Gastroesophageal sphincter (tissue), 4 donors: Measurements from ENCODE around the gene ANAPC2. TPM values are rescaled to one million over a fixed set of nuclear protein-coding genes. Genes with fewer than 3 reads are reported as not detected.

Experiments
- ATAC-seq: fragments of 150-250 bp; one replicate; pipeline ENCODE4 v1.9.1; 2016; ENCODE audit warnings: mild to moderate bottlenecking, moderate library complexity
- H3K27ac ChIP-seq, 4 donors: fragments of 200-600 bp; sonication (generic) in 3 of 4; 1 replicate in 3 of 4; 2 replicates in 1 of 4; pipeline ENCODE4 v1.5.1; 2016 to 2019
- H3K27me3 ChIP-seq: fragments of 200-600 bp; sonication (generic); one replicate; pipeline ENCODE4 v1.5.1; 2019
- H3K36me3 ChIP-seq, 2 donors: fragments of 200-600 bp; sonication (generic); one replicate each; pipeline ENCODE4 v1.5.1; 2019; ENCODE audit warnings: control low read depth in 1 of 2
- H3K4me1 ChIP-seq, 3 donors: fragments of 200-600 bp; sonication (generic); 1 replicate in 2 of 3; 2 replicates in 1 of 3; pipeline ENCODE4 v1.5.1; 2016 to 2019; ENCODE audit warnings: control low read depth in 2 of 3
- H3K4me3 ChIP-seq, 2 donors: fragments of 200-600 bp; sonication (generic); one replicate each; pipeline ENCODE4 v1.5.1; 2019; ENCODE audit warnings: mild to moderate bottlenecking in 1 of 2, moderate library complexity in 1 of 2
- H3K9me3 ChIP-seq, 3 donors: fragments of 200-600 bp; sonication (generic); one replicate each; pipeline ENCODE4 v1.5.1; 2017 to 2019; ENCODE audit warnings: control low read depth in 2 of 3
- EP300 ChIP-seq: sonication (generic); formaldehyde crosslinking; IDR thresholded peaks from one replicate; pipeline ENCODE4 v1.6.1; 2017; ENCODE audit warnings: antibody characterized with exemption, mild to moderate bottlenecking
- POLR2A ChIP-seq, 2 donors: fragments of 450-650 bp; IDR thresholded peaks; one replicate each; pipeline ENCODE4 v1.6.1; 2017; ENCODE audit warnings: antibody characterized with exemption in 2 of 2, mild to moderate bottlenecking in 2 of 2, moderate library complexity in 1 of 2
- POLR2AphosphoS5 ChIP-seq: sonication (generic); formaldehyde crosslinking; IDR thresholded peaks from one replicate; pipeline ENCODE4 v1.6.1; 2017; ENCODE audit warnings: antibody characterized with exemption
- WGBS, 2 donors: methylation state at CpG; one replicate each; pipeline ENCODE4 v1.1.5; 2018; ENCODE audit warnings: low coverage in 1 of 2; 5-methylcytosine and 5-hydroxymethylcytosine counted together
- total RNA-seq, 4 donors: library from RNA; depleted of rRNA; stranded (reverse); fragments of >200 nt; gene quantifications; one replicate each; pipeline ENCODE4 v1.1.0, GENCODE V29; 2016
- TF ChIP-seq, protein P1 (sequence below), 4 experiments: fragments of 200-600 bp in 2 of 4; fragments of 450-650 bp in 2 of 4; sonication (generic) in 1 of 4; IDR thresholded peaks; one replicate each; pipeline ENCODE4 v1.5.1; 2017 to 2019; ENCODE audit warnings: antibody characterized with exemption in 4 of 4, mild to moderate bottlenecking in 2 of 4, moderate library complexity in 2 of 4

ANAPC2 gene
- total RNA-seq, 4 donors from 2014 or later: 11.9 to 32.1 (median 23.7) TPM

DNA sequence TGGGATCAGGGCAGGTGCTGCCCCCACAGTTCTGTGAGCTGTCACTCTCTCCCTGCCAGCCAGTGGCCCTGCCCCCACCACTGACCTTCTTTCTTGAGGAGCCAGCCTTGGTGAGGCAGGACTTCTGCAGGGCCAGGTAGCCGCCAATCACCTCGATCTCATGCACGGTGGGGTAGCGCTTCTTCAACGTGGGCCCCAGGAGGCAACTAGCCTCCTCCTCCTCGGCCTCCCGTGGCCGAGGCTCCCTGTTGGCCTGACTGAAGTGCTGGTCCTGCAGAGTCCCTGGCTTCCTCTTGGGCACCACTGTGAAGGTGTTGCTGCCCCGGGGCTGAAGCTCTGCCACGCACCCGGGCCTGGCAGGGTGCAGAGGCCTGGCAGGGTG, 10.5 kb upstream of the ANAPC2 start:
- no peak for ATAC-seq
- Histone ChIP-seq H3K4me3 (peak overlapping the region in 1 of 2 donors; percentile 68), H3K4me1 (peaks cover 0 to 86% (median 32%) of the 10 kb centered on the region in 3 donors), H3K36me3 (no peaks in the 10 kb centered on the region), H3K27me3 (no peaks in the 10 kb centered on the region), H3K27ac (no peak overlapping the region), H3K9me3 (no peaks in the 10 kb centered on the region)
- TF ChIP-seq, protein P1, sequence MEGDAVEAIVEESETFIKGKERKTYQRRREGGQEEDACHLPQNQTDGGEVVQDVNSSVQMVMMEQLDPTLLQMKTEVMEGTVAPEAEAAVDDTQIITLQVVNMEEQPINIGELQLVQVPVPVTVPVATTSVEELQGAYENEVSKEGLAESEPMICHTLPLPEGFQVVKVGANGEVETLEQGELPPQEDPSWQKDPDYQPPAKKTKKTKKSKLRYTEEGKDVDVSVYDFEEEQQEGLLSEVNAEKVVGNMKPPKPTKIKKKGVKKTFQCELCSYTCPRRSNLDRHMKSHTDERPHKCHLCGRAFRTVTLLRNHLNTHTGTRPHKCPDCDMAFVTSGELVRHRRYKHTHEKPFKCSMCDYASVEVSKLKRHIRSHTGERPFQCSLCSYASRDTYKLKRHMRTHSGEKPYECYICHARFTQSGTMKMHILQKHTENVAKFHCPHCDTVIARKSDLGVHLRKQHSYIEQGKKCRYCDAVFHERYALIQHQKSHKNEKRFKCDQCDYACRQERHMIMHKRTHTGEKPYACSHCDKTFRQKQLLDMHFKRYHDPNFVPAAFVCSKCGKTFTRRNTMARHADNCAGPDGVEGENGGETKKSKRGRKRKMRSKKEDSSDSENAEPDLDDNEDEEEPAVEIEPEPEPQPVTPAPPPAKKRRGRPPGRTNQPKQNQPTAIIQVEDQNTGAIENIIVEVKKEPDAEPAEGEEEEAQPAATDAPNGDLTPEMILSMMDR (IDR thresholded peaks at IDR 0.05): no peak
- TF ChIP-seq POLR2A (IDR thresholded peaks at IDR 0.05) (no peak), EP300 (no peak), POLR2AphosphoS5 (no peak)
- 73% methylated on average over 3 of the region's 11 CpGs; no CpG with 5 or more reads in 1 of the 2 donors for WGBS, 2 donors

DNA sequence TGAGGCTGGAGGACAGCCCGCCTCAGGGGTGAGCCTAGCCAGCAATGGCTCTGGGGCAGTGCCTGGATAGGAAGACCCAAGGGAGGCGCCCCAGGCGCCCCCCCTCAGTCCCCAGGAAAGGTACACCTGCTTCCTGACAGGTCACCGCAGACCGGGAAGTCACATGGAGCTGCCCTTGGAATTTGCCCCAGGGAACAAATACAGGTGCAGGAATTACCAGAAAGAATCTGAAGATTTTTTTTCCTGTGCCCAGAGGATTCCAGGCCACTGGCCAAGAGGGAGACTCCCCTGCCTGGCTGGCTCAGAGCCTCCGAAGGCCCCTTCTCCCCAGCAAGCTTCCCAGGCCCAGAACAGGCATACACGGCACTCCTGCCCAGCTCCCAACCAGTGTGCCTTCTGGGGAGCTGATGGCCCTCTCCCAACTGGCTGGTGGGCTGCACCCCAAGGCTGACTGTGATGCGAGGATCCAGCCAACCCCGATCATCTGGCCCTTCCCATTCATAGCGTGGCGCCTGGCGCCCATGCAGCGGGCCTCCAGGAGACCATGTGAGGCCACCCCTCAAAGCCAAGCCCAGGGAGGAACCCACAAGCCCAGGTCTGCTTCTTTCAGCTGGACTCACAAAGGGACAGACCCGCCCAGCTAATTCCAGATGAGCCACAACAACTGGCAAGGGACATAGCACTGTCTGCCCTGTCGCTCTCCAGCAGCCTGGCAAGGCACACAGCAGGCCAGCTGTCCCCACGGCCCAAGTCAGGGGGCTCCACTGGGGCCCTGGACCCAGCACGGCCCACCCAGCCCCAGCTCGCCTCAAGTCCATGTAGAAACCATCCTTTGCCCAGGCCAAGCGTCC, 9.9 kb upstream of the ANAPC2 start:
- no peak overlapping the region for H3K27ac ChIP-seq
- H3K9me3 ChIP-seq: no peaks in the 10 kb centered on the region
- peaks cover 0 to 82% (median 26%) of the 10 kb centered on the region in 3 donors for H3K4me1 ChIP-seq
- H3K36me3 ChIP-seq: no peaks in the 10 kb centered on the region
- no peak for ATAC-seq
- no peak overlapping the region for H3K4me3 ChIP-seq
- no peaks in the 10 kb centered on the region for H3K27me3 ChIP-seq
- WGBS, 2 donors: 100% methylated on average over 2 of the region's 19 CpGs; no CpG with 5 or more reads in 1 of the 2 donors
- no peak for TF ChIP-seq POLR2A (IDR thresholded peaks at IDR 0.05)
- TF ChIP-seq EP300: no peak
- TF ChIP-seq POLR2AphosphoS5: no peak
- TF ChIP-seq, protein P1 (IDR thresholded peaks at IDR 0.05): no peak

DNA sequence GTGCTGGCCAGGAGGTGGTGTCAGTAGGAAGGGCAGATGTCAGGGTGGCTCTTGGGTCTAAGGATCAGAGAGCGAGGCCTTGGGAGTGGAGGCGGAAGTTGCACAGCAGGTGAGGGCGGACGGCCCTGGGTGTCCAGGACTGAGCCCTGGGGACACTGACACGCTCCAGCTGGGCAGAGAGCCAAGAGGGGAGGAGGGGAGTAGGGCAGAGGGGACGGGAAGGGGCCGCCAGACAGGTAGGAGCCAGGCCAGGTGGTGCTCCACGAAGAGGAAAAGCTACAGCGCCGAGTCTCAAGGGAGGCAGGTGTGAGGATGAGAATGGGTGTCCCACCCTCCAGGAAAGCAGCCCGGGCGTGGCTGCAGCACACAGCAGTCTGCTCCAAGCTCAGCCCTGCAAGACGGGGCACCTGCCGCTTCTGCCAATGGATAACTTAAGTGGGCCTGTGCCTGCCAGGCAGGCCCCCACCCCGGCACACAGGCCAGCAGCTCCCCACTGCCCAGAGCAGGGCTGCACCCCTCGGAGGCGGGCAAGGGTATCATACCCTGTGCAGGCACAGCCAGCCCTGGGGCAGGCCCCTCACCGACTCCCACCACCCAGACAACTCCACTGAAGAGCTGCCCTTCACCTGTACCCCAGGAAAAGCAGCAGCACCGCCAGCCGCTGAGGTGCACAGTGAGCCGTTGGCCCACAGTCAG, 7.3 kb upstream of the ANAPC2 start:
- no peak overlapping the region for H3K4me3 ChIP-seq
- TF ChIP-seq POLR2AphosphoS5: no peak
- no peak for TF ChIP-seq EP300
- no peak for TF ChIP-seq POLR2A (IDR thresholded peaks at IDR 0.05)
- TF ChIP-seq, protein P1 (IDR thresholded peaks at IDR 0.05): no peak
- 92% methylated on average over 2 of the region's 21 CpGs; no CpG with 5 or more reads in 1 of the 2 donors for WGBS, 2 donors
- H3K27me3 ChIP-seq: no peaks in the 10 kb centered on the region
- H3K36me3 ChIP-seq: peaks cover 0 to 16% of the 10 kb centered on the region in 2 donors
- no peak overlapping the region for H3K27ac ChIP-seq
- no peaks in the 10 kb centered on the region for H3K9me3 ChIP-seq
- no peak for ATAC-seq
- H3K4me1 ChIP-seq: peaks cover 0 to 73% (median 17%) of the 10 kb centered on the region in 3 donors

DNA sequence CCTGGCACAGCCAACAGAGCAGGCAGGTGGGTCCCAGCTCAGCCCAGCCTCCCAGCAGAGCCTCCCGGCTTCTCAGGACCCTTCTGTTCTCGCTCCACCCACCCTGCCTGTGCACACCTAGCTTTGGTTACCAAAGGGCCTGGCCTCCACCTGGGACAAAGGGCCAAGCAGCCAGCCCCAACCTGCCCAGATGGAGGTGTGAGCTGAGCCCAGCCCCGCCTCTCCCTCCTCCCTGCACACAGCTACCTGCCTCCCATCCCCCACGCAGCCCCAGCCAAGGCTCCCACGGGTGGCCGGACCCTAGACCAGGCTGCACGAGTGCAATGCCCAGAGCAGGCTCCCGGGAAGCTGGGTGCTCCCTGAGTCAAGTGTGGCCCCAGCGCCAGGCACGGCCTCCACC, 6.5 kb upstream of the ANAPC2 start:
- Histone ChIP-seq H3K27ac (no peak overlapping the region), H3K4me3 (no peak overlapping the region), H3K27me3 (no peaks in the 10 kb centered on the region), H3K9me3 (no peaks in the 10 kb centered on the region), H3K36me3 (peaks cover 0 to 24% of the 10 kb centered on the region in 2 donors), H3K4me1 (peaks cover 0 to 81% (median 22%) of the 10 kb centered on the region in 3 donors)
- ATAC-seq: no peak
- TF ChIP-seq EP300 (no peak), POLR2A (IDR thresholded peaks at IDR 0.05) (no peak), POLR2AphosphoS5 (no peak)
- TF ChIP-seq, protein P1 (IDR thresholded peaks at IDR 0.05): no peak
- no CpG with 5 or more reads among the region's 10 CpGs for WGBS, 2 donors
